OCI-M2 (cell line): ENCODE results near the gene ASAP2.
"Not testable (repeated sequence)": the region's sequence is repeated elsewhere in the genome, so short reads cannot be mapped to it uniquely, and the experiment has no call there.

ENCODE experiments used
- DNase-seq: peaks from one replicate; lab custom pipeline; 2025; ENCODE audit not compliant: unreplicated experiment; lab: John Stamatoyannopoulos, UW

Gene ASAP2

GRCh38 chr2:9397201-9397600, 190.6 kb downstream of the ASAP2 start:
- DNase-seq, result no peak

- DNase-seq, result not testable (repeated sequence)
Observed at GRCh38 chr2:9398251-9398650, 191.6 kb downstream of the ASAP2 start.

- DNase-seq, result no peak
Observed at GRCh38 chr2:9398881-9399780, 192.5 kb downstream of the ASAP2 start.

- no peak for DNase-seq
Observed at GRCh38 chr2:9400268-9401058, 193.9 kb downstream of the ASAP2 start.

GRCh38 chr2:9401059-9401547, 194.5 kb downstream of the ASAP2 start:
- DNase-seq, result no peak

GRCh38 chr2:9401646-9402371, 195.2 kb downstream of the ASAP2 start:
- no peak for DNase-seq

GRCh38 chr2:9403924-9404323, 197.3 kb downstream of the ASAP2 start:
- no peak for DNase-seq

GRCh38 chr2:9404451-9404850, 197.8 kb downstream of the ASAP2 start:
- no peak for DNase-seq

GRCh38 chr2:9405636-9406035, 199.0 kb downstream of the ASAP2 start:
- no peak for DNase-seq

- no peak for DNase-seq
Observed at GRCh38 chr2:9406529-9407362, 200.1 kb downstream of the ASAP2 start.

- no peak for DNase-seq
Observed at GRCh38 chr2:9407363-9407811, 200.8 kb downstream of the ASAP2 start.

GRCh38 chr2:9408641-9409151, 202.1 kb downstream of the ASAP2 start:
- no peak for DNase-seq

GRCh38 chr2:9410108-9410507, 203.5 kb downstream of the ASAP2 start:
- DNase-seq, result no peak

GRCh38 chr2:9412781-9413180, 206.2 kb downstream of the ASAP2 start:
- DNase-seq, result no peak

- DNase-seq, result no peak
Observed at GRCh38 chr2:9415516-9416169, 209.0 kb downstream of the ASAP2 start.

- no peak for DNase-seq
Observed at GRCh38 chr2:9416267-9416961, 209.8 kb downstream of the ASAP2 start.

- no peak for DNase-seq
Observed at GRCh38 chr2:9416962-9417316, 210.3 kb downstream of the ASAP2 start.

- no peak for DNase-seq
Observed at GRCh38 chr2:9417725-9418124, 211.1 kb downstream of the ASAP2 start.

- no peak for DNase-seq
Observed at GRCh38 chr2:9418746-9419145, 212.1 kb downstream of the ASAP2 start.
